ENCODE results near the gene POLE3. TPM values are rescaled to one million over a fixed set of nuclear protein-coding genes. Genes with fewer than 3 reads are reported as not detected.
"Not testable (repeated sequence)": the region's sequence is repeated elsewhere in the genome, so short reads cannot be mapped to it uniquely, and the experiment has no call there.

POLE3 gene
- total RNA-seq, 6 experiments from 2014 or later: 13.8 to 24.5 (median 16.6) TPM

DNA sequence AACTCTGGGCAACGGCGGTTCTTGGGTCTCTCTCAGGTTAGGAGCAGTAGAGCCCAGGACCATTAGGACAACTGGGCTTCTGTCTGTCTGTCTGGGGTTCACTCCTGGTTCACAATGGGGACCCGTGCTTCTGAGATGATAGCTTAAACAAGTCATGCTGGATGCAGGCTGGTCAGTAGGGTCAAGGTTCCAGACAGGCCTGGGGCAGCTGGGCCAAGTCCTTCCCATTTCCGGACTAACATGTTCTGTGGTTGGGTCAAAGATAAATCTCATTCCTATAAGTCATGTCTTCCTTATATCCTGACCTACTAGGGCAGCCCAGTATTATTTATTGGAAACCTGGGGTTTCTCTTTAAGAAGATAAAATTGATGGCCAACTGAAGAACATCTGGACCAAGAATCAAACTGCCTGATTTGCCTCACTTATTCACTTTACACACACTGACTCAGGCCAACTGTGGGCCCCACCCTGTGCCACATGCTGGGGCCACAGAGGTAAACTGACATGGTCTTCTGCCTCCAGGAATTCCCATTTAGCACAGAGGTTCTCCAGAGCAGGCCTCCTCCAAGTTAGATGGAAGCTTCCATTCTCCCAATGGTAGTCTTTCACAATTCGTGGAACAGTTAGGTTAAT is 42.0 kb downstream of the POLE3 start:
- ATAC-seq (no peak), DNase-seq (no peak)
- Histone ChIP-seq H3K27me3 (no peaks in the 10 kb centered on the region), H3K36me3 (peaks cover 0 to 7% (median 2%) of the 10 kb centered on the region in 4 donors), H3K9me3 (no peaks in the 10 kb centered on the region), H3K4me1 (peaks cover 0 to 24% (median 6%) of the 10 kb centered on the region in 4 donors), H3K4me3 (no peak overlapping the region), H3K27ac (no peak overlapping the region)
- intact Hi-C loops (cut with DNase I): no loop called here
- TF ChIP-seq POLR2A (IDR thresholded peaks at IDR 0.05): no peak
- TF ChIP-seq, protein P1, sequence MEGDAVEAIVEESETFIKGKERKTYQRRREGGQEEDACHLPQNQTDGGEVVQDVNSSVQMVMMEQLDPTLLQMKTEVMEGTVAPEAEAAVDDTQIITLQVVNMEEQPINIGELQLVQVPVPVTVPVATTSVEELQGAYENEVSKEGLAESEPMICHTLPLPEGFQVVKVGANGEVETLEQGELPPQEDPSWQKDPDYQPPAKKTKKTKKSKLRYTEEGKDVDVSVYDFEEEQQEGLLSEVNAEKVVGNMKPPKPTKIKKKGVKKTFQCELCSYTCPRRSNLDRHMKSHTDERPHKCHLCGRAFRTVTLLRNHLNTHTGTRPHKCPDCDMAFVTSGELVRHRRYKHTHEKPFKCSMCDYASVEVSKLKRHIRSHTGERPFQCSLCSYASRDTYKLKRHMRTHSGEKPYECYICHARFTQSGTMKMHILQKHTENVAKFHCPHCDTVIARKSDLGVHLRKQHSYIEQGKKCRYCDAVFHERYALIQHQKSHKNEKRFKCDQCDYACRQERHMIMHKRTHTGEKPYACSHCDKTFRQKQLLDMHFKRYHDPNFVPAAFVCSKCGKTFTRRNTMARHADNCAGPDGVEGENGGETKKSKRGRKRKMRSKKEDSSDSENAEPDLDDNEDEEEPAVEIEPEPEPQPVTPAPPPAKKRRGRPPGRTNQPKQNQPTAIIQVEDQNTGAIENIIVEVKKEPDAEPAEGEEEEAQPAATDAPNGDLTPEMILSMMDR (IDR thresholded peaks at IDR 0.05): no peak
- 68% methylated on average over 5 of the region's 5 CpGs for WGBS (ENCODE audit: insufficient coverage, low coverage, low lambda C conversion rate, missing lambda C conversion rate)

- H3K36me3 ChIP-seq; H3K4me3 ChIP-seq; H3K27ac ChIP-seq; DNase-seq; ATAC-seq; intact Hi-C loops (cut with DNase I); H3K27me3 ChIP-seq; H3K9me3 ChIP-seq: not testable (repeated sequence)
- H3K4me1 ChIP-seq: peaks cover 0 to 22% (median 6%) of the 10 kb centered on the region in 4 donors
- WGBS (ENCODE audit: insufficient coverage, low coverage, low lambda C conversion rate, missing lambda C conversion rate): 43% methylated on average over 2 of the region's 3 CpGs
Measured at GRCh38 chr9:113365652-113366051, 44.8 kb downstream of the POLE3 start.

DNA sequence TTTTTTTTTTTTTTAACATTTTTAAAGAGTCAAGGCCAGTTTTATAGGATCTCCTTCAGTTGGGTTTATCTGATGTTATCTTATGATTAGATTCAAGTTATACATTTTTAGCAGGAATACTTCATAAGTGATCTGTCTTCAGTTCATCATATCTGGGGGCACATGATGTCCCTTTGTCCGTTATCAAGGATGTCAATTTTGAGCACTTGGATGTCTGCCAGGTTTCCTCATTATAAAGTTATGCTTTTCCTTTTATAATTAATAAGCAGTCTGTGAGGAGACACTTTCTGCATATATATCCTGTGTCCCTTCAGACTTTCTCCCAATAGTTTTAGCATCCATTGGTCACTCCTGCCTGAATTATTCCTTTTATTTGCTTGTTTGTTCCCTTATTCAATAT is 45.5 kb downstream of the POLE3 start:
- no peak for ATAC-seq
- H3K4me1 ChIP-seq: peaks cover 0 to 20% (median 6%) of the 10 kb centered on the region in 4 donors
- 50% methylated on average over 1 of the region's 1 CpG for WGBS (ENCODE audit: insufficient coverage, low coverage, low lambda C conversion rate, missing lambda C conversion rate)
- H3K9me3 ChIP-seq: no peaks in the 10 kb centered on the region
- intact Hi-C loops (cut with DNase I): no loop called here
- no peak overlapping the region for H3K4me3 ChIP-seq
- no peak overlapping the region for H3K27ac ChIP-seq
- TF ChIP-seq POLR2A (IDR thresholded peaks at IDR 0.05): no peak
- TF ChIP-seq, protein P1 (IDR thresholded peaks at IDR 0.05): no peak
- no peak for DNase-seq
- H3K27me3 ChIP-seq: no peaks in the 10 kb centered on the region
- no peaks in the 10 kb centered on the region for H3K36me3 ChIP-seq

GRCh38 chr9:113363336-113363735 is 47.1 kb downstream of the POLE3 start:
- TF ChIP-seq POLR2A (IDR thresholded peaks at IDR 0.05): no peak
- no peak for DNase-seq
- 86% methylated on average over 2 of the region's 3 CpGs for WGBS (ENCODE audit: insufficient coverage, low coverage, low lambda C conversion rate, missing lambda C conversion rate)

DNA sequence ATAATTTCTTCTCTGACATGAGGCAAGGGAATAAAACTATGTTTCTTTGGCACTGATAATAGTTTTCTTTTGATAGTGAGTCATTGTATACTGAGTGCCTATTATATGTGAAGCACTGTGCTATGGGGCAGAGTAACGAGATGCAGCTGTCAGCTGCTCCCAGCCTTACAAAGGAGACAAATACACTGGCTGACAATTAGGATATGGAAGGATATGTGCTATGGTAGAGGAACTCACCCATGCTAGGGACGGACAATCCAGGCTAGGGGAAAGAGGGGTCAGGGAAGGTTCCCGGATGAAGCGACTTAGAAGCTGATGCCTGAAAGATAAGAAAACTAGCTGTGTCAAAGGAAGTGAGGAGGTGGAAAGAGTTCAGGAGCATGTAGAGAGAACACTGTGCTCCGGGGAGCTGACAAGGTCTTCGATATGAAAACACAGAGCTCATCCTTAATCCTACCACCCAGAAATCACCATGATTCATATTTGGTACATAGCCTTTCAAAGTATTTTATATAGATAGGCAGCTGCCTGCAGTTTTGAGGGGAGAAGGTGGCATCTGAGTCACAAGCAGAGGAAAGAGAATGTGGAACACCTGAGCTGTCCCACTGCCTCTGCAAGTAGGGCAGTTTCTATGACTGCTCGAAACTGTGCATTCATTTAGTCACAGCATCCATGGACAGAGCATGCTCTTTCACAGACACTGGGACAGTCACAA is 49.0 kb downstream of the POLE3 start:
- H3K9me3 ChIP-seq: no peaks in the 10 kb centered on the region
- H3K4me3 ChIP-seq: no peak overlapping the region
- H3K4me1 ChIP-seq: peaks cover 0 to 5% (median 0%) of the 10 kb centered on the region in 4 donors
- H3K27me3 ChIP-seq: no peaks in the 10 kb centered on the region
- no peak for DNase-seq
- ATAC-seq: no peak
- no peak overlapping the region for H3K27ac ChIP-seq
- TF ChIP-seq POLR2A (IDR thresholded peaks at IDR 0.05): no peak
- TF ChIP-seq, protein P1 (IDR thresholded peaks at IDR 0.05): no peak
- WGBS (ENCODE audit: insufficient coverage, low coverage, low lambda C conversion rate, missing lambda C conversion rate): 61% methylated on average over 7 of the region's 7 CpGs
- intact Hi-C loops (cut with DNase I): no loop called here
- H3K36me3 ChIP-seq: no peaks in the 10 kb centered on the region

More at GRCh38 chr9:113363336-113363735, 47.1 kb downstream of the POLE3 start:
- Histone ChIP-seq H3K36me3 (no peaks in the 10 kb centered on the region), H3K4me1 (peaks cover 0 to 9% (median 0%) of the 10 kb centered on the region in 4 donors), H3K9me3 (no peaks in the 10 kb centered on the region), H3K27me3 (no peaks in the 10 kb centered on the region), H3K27ac (no peak overlapping the region), H3K4me3 (no peak overlapping the region)
- intact Hi-C loops (cut with DNase I): no loop called here
- no peak for ATAC-seq
